GM19455 (cell line): ENCODE results near the gene RPS23.
"Not testable (repeated sequence)": the region's sequence is repeated elsewhere in the genome, so short reads cannot be mapped to it uniquely, and the experiment has no call there.

Experiments used
- ATAC-seq: cut with Tn5 transposase; IDR thresholded peaks from one replicate; pipeline ENCODE4 v1.9.1; 2021; ENCODE audit not compliant: unreplicated experiment

RPS23 gene

GRCh38 chr5:82290908-82291307 lies 12.8 kb upstream of the RPS23 start:
- no peak for ATAC-seq

- no peak for ATAC-seq
These were observed 11.9 kb upstream of the RPS23 start for GRCh38 chr5:82290005-82290404.

DNA sequence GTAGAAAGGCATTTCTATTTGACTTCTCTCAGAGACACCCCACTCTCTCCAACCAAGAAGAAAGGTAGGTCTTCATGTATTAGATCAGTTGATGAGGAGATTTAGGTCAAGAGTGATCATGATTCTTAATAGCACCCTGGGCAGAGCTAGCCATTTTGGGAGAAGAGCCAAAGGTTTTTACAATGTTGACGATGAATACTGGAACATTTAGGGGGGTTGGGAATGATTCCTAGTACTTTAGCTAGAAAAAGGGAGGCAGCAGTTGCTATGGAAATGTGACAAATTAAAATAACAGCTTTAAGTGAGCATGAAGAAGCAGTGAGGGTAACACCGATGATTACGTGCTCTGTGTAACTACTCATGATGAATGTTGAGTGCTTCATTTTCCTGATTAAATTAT lies 9.5 kb upstream of the RPS23 start:
- ATAC-seq = no peak

DNA sequence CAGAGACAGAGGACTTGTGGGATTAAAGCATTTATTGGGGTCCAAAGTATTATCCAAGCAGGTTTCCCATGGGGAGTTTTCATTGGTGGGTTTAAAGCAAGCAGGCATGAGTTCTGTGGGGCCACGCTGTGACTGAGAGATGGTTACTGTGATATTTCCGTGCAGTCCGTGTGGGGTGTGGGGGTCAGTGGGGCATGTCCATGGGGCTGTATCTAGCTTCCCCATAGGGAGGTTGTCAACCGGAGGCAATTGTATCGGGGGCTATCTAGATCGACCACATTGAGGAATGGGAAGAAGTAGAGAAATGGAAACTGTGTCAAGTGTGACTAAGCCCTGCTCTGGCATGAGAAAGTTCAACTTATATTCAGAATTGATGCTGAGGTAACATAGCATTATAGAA lies 7.1 kb upstream of the RPS23 start:
- ATAC-seq = no peak

DNA sequence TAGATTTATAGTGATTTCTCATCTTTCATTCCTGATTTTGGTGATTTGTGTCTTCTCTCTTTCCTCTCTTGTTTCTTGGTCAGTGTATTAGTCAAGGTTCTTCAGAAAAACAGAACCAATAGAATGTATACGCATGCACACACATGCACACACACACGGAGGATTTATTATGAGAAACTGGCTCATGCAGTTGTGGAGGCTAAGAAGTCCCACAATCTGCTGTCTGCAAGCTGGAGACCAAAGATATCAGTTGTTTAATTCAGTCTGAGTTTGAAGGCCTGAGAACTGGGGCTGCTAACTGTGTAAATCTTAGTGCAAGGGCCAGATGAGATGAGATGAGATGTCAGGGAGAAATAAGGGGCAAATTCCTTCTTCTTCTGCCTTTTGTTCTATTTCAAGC lies 5.7 kb upstream of the RPS23 start:
- no peak for ATAC-seq

GRCh38 chr5:82278711-82279370 lies 687 bp upstream of the RPS23 start:
- ATAC-seq = no peak

DNA sequence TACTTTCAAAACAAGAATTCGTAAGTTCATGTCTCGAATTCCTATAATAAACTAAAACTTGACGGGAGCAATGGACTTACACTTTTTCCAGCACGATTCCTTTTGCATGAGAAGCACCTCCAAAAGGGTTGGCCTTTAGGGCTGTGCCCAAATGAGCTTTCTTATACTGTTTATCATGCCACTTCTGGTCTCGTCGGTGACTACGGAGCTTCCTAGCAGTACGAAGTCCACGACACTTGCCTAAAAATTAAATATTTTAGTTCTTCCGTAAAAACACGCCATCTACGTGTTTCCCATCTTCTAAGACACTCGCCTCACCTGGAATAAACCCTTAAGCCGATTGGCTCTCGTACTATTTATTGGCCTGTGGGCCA lies 554 bp downstream of the RPS23 start:
- ATAC-seq = no peak

DNA sequence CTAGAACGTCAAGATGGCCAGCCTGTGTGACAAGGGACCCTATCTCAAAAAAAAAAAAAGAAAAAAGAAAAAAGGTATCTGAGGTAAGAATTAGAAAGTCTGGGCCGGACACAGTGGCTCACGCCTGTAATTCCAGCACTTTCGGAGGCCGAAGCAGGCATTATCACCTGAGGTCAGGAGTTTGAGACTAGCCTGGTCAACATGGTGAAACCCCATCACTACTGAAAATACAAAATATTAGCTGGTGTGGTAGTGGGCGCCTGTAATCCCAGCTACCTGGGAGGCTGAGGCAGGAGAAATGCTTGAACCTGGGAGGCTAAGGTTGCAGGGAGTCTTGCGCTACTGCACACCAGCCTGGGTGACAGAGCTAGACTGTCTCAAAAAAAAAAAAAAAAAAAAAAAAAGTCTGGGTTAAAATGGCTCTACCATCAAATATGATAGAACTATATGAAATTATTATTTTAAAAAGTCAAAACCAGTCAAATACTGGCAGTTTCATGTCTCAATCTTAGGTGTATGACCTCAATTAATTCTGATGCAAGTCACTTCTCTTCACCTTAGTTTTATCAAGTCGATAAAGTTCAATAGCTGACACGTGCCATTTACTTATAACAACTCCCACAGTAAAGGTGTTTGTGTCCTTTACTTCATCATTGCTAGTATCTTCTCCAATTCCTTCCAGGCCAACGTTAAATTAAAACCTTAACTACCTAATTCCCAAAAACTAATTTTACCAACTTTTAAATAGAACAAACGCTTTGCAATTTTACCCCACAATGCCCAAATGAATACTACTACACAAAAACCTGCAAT lies 1.1 kb downstream of the RPS23 start:
- ATAC-seq = no peak

DNA sequence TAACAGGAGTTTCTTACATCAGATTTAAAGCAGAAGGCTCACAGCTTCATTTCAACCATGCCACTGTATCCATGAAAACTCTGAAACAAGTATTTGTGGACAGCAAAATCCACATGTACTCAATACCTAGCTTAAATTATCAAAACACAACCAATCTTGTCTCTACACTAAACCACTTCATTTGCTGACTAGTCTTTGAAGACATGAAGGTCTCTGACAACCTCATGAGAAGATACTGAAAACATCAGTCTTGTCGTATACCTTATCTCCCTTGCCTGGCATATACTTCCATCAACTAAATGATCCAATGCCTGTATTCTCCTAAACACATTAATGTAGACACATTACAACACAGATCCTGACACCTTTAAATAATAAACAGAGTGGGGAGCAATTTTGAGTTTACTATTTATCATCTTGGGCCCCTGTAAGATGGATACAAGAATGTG lies 2.9 kb downstream of the RPS23 start:
- ATAC-seq = no peak

GRCh38 chr5:82274343-82275211 lies 3.6 kb downstream of the RPS23 start:
- ATAC-seq = no peak

DNA sequence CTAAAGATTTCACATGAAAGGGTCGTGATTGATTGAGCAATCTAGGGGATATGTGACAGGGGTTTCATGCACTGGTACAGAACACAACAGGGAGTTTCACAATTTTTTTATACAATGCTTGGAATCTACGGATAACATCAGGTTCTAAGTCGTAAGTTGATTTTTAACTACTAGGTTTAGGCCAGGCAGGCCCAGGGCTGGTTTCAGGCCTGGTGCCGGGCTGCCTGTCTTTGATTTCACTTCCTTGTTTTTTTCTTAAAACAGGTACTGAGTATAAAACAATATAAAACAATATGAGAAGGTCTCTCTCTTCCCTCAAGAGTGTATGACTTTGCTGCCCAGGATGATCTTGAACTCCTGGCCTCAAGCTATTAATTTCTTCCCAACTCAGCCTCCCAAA lies 4.7 kb downstream of the RPS23 start:
- ATAC-seq = not testable (repeated sequence)

- ATAC-seq = not testable (repeated sequence)
These were observed 5.4 kb downstream of the RPS23 start for GRCh38 chr5:82272571-82273356.

- not testable (repeated sequence) for ATAC-seq
These were observed 8.8 kb downstream of the RPS23 start for GRCh38 chr5:82269363-82269762.

- ATAC-seq = not testable (repeated sequence)
These were observed 10.7 kb downstream of the RPS23 start for GRCh38 chr5:82267297-82267933.

GRCh38 chr5:82265047-82265446 lies 13.1 kb downstream of the RPS23 start:
- no peak for ATAC-seq

GRCh38 chr5:82259172-82259800 lies 18.9 kb downstream of the RPS23 start:
- ATAC-seq = no peak

- ATAC-seq = no peak
These were observed 20.4 kb downstream of the RPS23 start for GRCh38 chr5:82257729-82258128.

DNA sequence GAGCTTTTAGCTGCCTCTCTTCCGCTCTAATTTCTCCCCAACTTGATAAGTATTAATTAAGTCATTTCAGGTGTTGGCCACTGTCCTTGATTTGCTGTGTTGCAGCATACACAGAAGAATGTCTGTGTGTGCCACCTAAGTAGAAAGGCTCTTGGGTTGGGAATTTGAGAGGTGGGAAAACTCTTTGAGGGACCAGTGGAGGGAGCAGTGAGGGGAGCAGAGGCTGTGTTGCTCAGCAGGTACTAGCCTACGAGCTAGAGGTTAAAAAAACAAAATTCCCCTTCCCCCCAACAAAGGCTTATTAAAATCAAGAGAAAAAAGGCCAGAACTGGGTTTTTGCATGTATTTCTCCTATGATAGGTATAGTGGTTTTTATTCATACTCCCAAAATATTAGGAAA lies 20.9 kb downstream of the RPS23 start:
- ATAC-seq = no peak

DNA sequence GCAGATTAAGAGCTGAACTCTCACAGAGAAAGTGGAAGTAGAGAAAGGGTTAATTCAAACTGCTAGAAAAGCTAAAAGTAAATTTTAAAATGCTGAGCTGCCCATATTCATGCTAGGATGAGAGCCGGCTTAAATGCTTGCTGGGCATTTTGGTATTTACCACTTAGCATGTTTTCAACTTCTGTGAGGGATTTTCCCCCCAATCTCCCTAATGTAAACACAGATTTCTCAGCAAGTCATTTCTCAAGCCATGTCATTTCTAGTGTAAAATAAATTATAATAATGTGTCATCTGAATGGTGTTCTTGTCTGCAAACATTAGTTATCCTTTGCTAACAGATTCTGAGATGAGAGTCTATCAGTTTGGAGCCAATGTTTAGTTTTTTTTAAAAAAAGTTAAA lies 22.3 kb downstream of the RPS23 start:
- ATAC-seq = no peak

DNA sequence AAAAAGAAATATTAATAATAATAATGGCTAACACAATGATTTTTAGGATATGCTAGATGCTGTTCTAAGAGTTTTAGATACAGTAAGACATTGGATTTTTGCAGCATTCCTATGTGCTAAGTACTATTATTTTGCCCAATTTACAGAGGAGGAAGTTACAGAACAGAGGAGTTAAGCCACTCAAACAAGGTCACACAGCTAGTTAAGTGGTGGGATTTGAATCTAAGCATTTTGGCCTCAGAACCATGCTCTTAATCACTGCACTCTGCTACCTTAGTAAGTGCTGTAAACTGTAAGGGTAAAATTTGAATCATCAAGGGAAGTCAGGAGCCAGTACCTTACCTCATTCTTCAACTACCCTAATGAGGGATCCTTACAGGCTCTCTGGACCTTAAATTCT lies 25.4 kb downstream of the RPS23 start:
- ATAC-seq = no peak
